ENCODE data around the gene AOC3.
"Not testable (repeated sequence)": the region's sequence is repeated elsewhere in the genome, so short reads cannot be mapped to it uniquely, and the experiment has no call there.

The AOC3 gene

DNA sequence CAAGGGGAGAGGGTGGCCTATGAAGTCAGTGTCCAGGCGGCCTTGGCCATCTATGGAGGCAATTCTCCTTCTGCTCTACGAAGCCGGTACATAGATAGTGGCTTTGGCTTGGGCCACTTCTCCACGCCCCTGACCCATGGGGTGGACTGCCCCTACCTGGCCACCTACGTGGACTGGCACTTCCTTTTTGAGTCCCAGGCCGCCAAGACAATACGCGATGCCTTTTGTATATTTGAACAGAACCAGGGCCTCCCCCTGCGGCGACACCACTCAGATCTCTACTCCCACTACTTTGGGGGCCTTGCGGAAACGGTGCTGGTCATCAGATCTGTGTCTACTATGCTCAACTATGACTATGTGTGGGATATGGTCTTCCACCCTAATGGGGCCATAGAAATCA lies 17.3 kb downstream of the AOC3 start:
- TF ChIP-seq, protein P1, sequence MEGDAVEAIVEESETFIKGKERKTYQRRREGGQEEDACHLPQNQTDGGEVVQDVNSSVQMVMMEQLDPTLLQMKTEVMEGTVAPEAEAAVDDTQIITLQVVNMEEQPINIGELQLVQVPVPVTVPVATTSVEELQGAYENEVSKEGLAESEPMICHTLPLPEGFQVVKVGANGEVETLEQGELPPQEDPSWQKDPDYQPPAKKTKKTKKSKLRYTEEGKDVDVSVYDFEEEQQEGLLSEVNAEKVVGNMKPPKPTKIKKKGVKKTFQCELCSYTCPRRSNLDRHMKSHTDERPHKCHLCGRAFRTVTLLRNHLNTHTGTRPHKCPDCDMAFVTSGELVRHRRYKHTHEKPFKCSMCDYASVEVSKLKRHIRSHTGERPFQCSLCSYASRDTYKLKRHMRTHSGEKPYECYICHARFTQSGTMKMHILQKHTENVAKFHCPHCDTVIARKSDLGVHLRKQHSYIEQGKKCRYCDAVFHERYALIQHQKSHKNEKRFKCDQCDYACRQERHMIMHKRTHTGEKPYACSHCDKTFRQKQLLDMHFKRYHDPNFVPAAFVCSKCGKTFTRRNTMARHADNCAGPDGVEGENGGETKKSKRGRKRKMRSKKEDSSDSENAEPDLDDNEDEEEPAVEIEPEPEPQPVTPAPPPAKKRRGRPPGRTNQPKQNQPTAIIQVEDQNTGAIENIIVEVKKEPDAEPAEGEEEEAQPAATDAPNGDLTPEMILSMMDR (IDR thresholded peaks at IDR 0.05; ENCODE audit: insufficient read depth, low read depth, low read length, missing control alignments), result no peak
- no peak for DNase-seq (ENCODE audit: low read depth)

DNA sequence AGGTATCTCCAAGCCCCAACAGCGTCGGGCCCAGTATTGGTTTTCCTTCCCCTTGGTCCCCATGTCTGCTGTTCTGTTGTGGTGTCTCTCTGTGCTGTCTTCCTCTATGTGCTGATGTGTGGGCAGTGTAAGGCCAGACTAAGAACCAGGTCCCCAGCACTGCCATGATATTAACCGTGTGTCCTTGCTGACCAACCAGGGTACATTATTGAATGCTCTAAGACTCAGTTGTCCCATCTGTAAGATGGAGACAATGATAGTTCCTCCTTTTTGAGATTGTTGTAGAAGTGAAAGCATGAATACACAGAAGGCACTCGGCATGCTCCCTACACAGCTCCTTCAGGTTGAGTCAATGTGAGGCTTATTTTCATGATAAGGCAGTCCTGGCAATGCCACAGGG lies 20.6 kb downstream of the AOC3 start:
- no peak overlapping the region for H3K4me3 ChIP-seq (ENCODE audit: low read depth, low read length)
- DNase-seq (ENCODE audit: low read depth), result no peak
- TF ChIP-seq, protein P1 (IDR thresholded peaks at IDR 0.05; ENCODE audit: insufficient read depth, low read depth, low read length, missing control alignments), result no peak

More for the DNA sequence above, 17.3 kb downstream of the AOC3 start:
- no peak overlapping the region for H3K4me3 ChIP-seq (ENCODE audit: low read depth, low read length)

DNA sequence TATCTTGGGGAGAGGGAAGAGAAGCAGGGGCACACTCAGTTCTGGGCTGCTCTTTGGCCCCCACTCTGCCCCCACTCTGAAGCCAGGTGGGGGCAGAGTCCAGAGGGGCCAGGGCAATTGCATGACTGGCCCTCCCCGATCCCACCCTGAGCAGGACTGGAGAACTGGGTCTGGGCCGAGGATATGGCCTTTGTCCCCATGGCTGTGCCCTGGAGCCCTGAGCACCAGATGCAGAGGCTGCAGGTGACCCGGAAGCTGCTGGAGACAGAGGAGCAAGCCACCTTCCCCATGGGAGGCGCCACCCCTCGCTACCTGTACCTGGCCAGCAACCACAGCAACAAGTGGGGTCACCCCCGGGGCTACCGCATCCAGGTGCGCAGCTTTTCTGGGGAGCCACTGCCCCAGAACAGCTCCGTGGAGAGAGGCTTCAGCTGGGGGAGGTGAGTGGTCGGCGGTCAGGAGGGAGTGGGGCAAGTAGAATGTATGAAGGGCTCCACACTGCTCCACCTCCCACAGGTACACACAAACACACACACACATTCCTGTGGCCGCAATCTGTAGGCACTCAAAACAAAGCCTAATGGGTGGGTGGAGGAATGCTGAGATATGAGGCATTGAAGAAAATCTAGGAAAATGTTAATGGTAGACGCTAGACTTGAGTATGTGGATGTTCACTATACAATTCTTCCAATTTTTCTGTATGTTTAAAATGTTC lies 21.4 kb downstream of the AOC3 start:
- no peak overlapping the region for H3K4me3 ChIP-seq (ENCODE audit: low read depth, low read length)
- no peak for DNase-seq (ENCODE audit: low read depth)
- TF ChIP-seq, protein P1 (IDR thresholded peaks at IDR 0.05; ENCODE audit: insufficient read depth, low read depth, low read length, missing control alignments), result no peak

DNA sequence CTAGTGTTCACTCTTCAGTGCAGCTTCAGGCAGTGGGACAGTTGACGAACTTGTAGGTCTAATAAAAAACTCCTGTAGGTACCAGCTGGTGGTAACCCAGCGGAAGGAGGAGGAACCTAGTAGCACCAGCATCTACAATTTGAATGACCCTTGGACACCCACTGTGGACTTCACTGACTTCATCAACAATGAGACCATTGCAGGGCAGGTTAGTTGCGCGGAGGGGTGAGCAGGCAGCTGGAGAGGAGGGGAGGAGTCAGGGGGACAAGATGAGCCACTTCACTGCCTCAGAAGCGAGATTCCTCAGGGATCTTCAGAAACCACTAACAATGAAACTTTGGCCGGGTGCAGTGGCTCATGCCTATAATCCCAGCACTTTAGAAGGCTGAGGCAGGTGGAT lies 22.3 kb downstream of the AOC3 start:
- TF ChIP-seq, protein P1 (IDR thresholded peaks at IDR 0.05; ENCODE audit: insufficient read depth, low read depth, low read length, missing control alignments), result no peak
- no peak overlapping the region for H3K4me3 ChIP-seq (ENCODE audit: low read depth, low read length)
- no peak for DNase-seq (ENCODE audit: low read depth)

DNA sequence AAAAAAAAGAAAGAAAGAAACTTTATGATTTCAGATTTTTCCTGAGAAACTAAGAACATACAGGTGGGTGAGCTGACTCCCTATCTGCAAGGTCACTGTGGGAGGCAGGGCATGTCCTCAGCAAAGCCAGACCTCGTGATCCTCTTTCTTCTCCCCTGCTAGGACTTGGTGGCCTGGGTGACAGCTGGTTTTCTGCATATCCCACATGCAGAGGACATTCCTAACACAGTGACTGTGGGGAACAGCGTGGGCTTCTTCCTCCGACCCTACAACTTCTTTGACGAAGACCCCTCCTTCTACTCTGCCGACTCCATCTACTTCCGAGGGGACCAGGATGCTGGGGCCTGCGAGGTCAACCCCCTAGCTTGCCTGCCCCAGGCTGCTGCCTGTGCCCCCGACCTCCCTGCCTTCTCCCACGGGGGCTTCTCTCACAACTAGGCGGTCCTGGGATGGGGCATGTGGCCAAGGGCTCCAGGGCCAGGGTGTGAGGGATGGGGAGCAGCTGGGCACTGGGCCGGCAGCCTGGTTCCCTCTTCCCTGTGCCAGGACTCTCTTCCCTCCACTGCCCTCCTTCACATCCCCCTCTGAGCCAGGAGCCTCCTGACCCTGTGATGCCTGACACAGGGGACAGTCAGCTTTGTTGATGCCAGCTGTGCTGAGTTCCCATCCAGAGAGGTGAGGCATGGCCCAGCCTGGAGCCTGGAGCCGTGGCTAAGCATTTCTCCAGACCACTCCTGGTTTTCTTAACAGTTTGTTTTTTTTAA lies 23.1 kb downstream of the AOC3 start:
- DNase-seq (ENCODE audit: low read depth); H3K4me3 ChIP-seq (ENCODE audit: low read depth, low read length): not testable (repeated sequence)

DNA sequence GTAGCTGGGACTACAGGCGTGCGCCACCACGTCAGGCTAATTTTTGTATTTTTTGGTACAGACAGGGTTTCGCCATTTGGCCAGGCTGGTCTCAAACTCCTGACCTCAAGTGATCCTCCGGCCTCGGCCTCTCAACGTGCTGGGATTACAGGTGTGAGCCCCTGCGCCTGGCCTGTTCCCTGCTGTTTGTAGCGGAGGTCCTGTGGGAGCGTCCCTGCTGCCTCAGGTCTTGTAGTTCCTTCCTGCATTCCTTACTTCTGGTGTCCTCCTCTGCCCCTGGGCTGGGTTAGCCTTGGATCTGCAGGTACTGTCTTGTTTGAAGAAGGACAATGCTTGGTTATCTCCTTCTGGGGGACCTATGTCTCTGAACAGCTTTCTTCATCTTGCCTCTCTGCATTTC lies 26.0 kb downstream of the AOC3 start:
- no peak for DNase-seq (ENCODE audit: low read depth)
- no peak overlapping the region for H3K4me3 ChIP-seq (ENCODE audit: low read depth, low read length)
- TF ChIP-seq, protein P1 (IDR thresholded peaks at IDR 0.05; ENCODE audit: insufficient read depth, low read depth, low read length, missing control alignments), result no peak

DNA sequence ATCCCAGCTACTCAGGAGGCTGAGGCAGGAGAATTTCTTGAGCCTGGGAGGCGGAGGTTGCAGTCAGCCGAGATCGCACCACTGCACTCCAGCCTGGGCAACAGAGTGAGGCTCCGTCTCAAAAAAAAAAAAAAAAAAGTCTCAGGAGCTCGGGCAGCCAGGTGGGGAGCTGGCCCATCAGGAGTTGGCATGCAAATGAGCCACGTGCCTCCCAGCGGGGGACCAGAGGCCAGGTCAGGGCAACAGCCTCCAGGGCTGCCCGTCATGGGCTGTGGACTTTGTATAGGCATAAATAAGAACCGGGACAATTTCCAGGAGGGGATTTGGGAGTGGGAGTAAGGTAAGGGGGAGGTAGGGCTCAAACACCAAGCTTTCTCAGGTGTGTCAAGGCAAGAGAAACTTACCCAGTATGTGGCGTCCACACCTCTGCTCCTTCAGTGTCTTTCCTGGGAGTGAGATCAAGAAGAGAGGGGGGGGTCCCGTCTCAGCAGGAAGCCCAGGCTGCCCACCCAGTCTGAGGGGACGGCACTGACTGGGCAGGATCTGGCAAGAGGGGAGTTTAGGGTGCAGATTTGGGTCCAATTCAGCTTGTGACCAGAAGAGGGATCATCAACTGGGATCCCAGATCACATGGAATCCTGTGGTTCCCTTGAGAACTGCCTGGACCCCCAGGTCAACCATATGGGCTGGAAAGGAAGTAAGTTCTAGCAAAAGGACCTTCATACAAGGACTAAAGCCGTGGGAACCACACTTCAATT lies 27.3 kb downstream of the AOC3 start:
- TF ChIP-seq, protein P1 (IDR thresholded peaks at IDR 0.05; ENCODE audit: insufficient read depth, low read depth, low read length, missing control alignments), result no peak
- no peak for DNase-seq (ENCODE audit: low read depth)
- no peak overlapping the region for H3K4me3 ChIP-seq (ENCODE audit: low read depth, low read length)

Measured in GM12865 (cell line).